HepG2 (cell line): Measurements from ENCODE around the gene EMC9. TPM values are rescaled to one million over a fixed set of nuclear protein-coding genes. Genes with fewer than 3 reads are reported as not detected.
A peak's percentile ranks its signal among the peaks of the same experiment; 100 is the strongest.

Experiments used
- ARHGAP35 ChIP-seq: sonication (generic); formaldehyde crosslinking; IDR thresholded peaks from 2 replicates; pipeline ENCODE4 v1.9.0; 2022; ENCODE audit warnings: mild to moderate bottlenecking, inconsistent platforms, moderate library complexity, missing genetic modification reagents, borderline replicate concordance
- ASH2L ChIP-seq: fragments of 300-600, 200-600 bp; sonication (generic); IDR thresholded peaks from 2 replicates; pipeline ENCODE4 v1.7.0; 2017; ENCODE audit warnings: low read depth, mild to moderate bottlenecking, moderate library complexity, mixed read lengths, low read length; ENCODE audit not compliant: insufficient read length
- CEBPZ ChIP-seq: IDR thresholded peaks from 2 replicates; pipeline ENCODE4 v1.6.1; 2012; ENCODE audit warnings: low read length, improper control_type of control experiment
- DPF2 ChIP-seq: sonication (generic); formaldehyde crosslinking; IDR thresholded peaks from 2 replicates; pipeline ENCODE4 v1.4.0; 2020; ENCODE audit warnings: mild to moderate bottlenecking, low read depth, missing genetic modification reagents, borderline replicate concordance
- HDAC2 ChIP-seq: sonication (generic); formaldehyde crosslinking; IDR thresholded peaks from 2 replicates; pipeline ENCODE4 v1.4.0; 2020; ENCODE audit warnings: missing genetic modification reagents
- HES4 ChIP-seq: sonication (generic); formaldehyde crosslinking; IDR thresholded peaks from 2 replicates; pipeline ENCODE4 v1.9.0; 2021; ENCODE audit warnings: mild to moderate bottlenecking, missing genetic modification reagents, borderline replicate concordance
- HMGXB4 ChIP-seq, 2 experiments: sonication (generic) in 1 of 2; formaldehyde crosslinking in 1 of 2; IDR thresholded peaks; 2 replicates each; pipeline versions ENCODE4 v1.4.0 to v1.6.1; 2018 to 2020; ENCODE audit warnings: missing genetic modification reagents in 2 of 2, borderline replicate concordance in 1 of 2, low read depth in 1 of 2, mild to moderate bottlenecking in 1 of 2, missing biosample characterization in 1 of 2
- HNF4A ChIP-seq: sonication (generic); formaldehyde crosslinking; IDR thresholded peaks from 2 replicates; pipeline ENCODE4 v1.4.0; 2020; ENCODE audit warnings: missing genetic modification reagents
- IKZF1 ChIP-seq: fragments of 450-650 bp; IDR thresholded peaks from 2 replicates; pipeline ENCODE4 v1.7.1; 2016
- MED1 ChIP-seq: sonication (generic); formaldehyde crosslinking; IDR thresholded peaks from 2 replicates; pipeline ENCODE4 v1.4.0; 2020; ENCODE audit warnings: missing genetic modification reagents
- MTA1 ChIP-seq: sonication (generic); formaldehyde crosslinking; IDR thresholded peaks from 2 replicates; pipeline ENCODE4 v1.4.0; 2020; ENCODE audit warnings: missing genetic modification reagents, mild to moderate bottlenecking, borderline replicate concordance
- NFIB ChIP-seq: sonication (generic); formaldehyde crosslinking; IDR thresholded peaks from 2 replicates; pipeline ENCODE4 v1.9.0; 2021; ENCODE audit warnings: missing genetic modification reagents, mild to moderate bottlenecking, borderline replicate concordance
- NONO ChIP-seq, 2 experiments: fragments of 450-650 bp in 1 of 2; sonication (generic) in 1 of 2; formaldehyde crosslinking in 1 of 2; IDR thresholded peaks in 1 of 2; conservative IDR thresholded peaks in 1 of 2; 2 replicates each; pipeline versions ENCODE4 v1.6.1 to v1.8.0; 2017 to 2022; ENCODE audit warnings: mild to moderate bottlenecking in 1 of 2, missing genetic modification reagents in 1 of 2, moderate library complexity in 1 of 2
- ONECUT2 ChIP-seq: sonication (generic); formaldehyde crosslinking; IDR thresholded peaks from 2 replicates; pipeline ENCODE4 v1.4.0; 2020; ENCODE audit warnings: missing genetic modification reagents
- PLRG1 ChIP-seq: fragments of 450-650 bp; conservative IDR thresholded peaks from 2 replicates; pipeline ENCODE4 v1.6.1; 2016
- ZBTB14 ChIP-seq: sonication (generic); formaldehyde crosslinking; IDR thresholded peaks from 2 replicates; pipeline ENCODE4 v1.4.0; 2020; ENCODE audit warnings: missing genetic modification reagents
- ZNF276 ChIP-seq: sonication (generic); formaldehyde crosslinking; IDR thresholded peaks from 2 replicates; pipeline ENCODE4 v1.4.0; 2020; ENCODE audit warnings: mild to moderate bottlenecking, low read depth, missing genetic modification reagents
- ZNF329 ChIP-seq: sonication (generic); formaldehyde crosslinking; IDR thresholded peaks from 2 replicates; pipeline ENCODE4 v1.9.0; 2021; ENCODE audit warnings: low read depth, mild to moderate bottlenecking, missing genetic modification reagents
- ZNF547 ChIP-seq: sonication (generic); formaldehyde crosslinking; IDR thresholded peaks from 2 replicates; pipeline ENCODE4 v1.5.1; 2020; ENCODE audit warnings: mild to moderate bottlenecking, missing genetic modification reagents
- ZNF784 ChIP-seq: sonication (generic); formaldehyde crosslinking; IDR thresholded peaks from 2 replicates; pipeline ENCODE4 v1.5.1; 2020; ENCODE audit warnings: missing genetic modification reagents, mild to moderate bottlenecking, borderline replicate concordance
- polyA plus RNA-seq, 8 experiments: library from polyadenylated mRNA; depleted of rRNA in 3 of 8; stranded (reverse) in 7 of 8; unstranded in 1 of 8; fragments of >200 nt; fragmentation: Illumina TruSeq in 4 of 8; extraction: Trizol in 4 of 8; gene quantifications; 2 replicates each; pipeline versions ENCODE4 v1.2.1 to v1.2.3, GENCODE V29; 2011 to 2016; ENCODE audit warnings: low read depth in 4 of 8, missing spikeins in 1 of 8, mixed read lengths in 1 of 8; ENCODE audit not compliant: insufficient read depth in 1 of 8
- total RNA-seq, 5 experiments: library from RNA; depleted of rRNA; stranded (reverse); fragments of >200 nt; fragmentation: Illumina TruSeq; extraction: Trizol; gene quantifications; 2 replicates each; pipeline ENCODE4 v1.2.3, GENCODE V29; 2016; ENCODE audit warnings: low read depth in 1 of 5

The EMC9 gene
- total and polyA plus RNA-seq, 2 of the 13 experiments (the other 11 are each of a cell fraction or from before 2014, with no cell fraction given), result 60.5 to 78.7 TPM

- TF ChIP-seq MED1 (no peak), ZNF547 (CRISPR knock-in tag) (no peak), NONO (IDR thresholded peaks at IDR 0.05) (0 out of 2 replicates have a peak, but pooled peaks have one; percentile 29), NONO (CRISPR knock-in tag; conservative IDR thresholded peaks at IDR 0.05) (no peak), ZNF784 (CRISPR knock-in tag) (no peak), ZNF276 (CRISPR knock-in tag) (no peak), HDAC2 (CRISPR knock-in tag) (no peak), CEBPZ (no peak), PLRG1 (0 out of 2 replicates have a peak, but pooled peaks have one; percentile 40), DPF2 (no peak), MTA1 (CRISPR knock-in tag) (no peak), ZBTB14 (CRISPR knock-in tag) (no peak), HNF4A (CRISPR knock-in tag) (no peak), ASH2L (no peak), ARHGAP35 (CRISPR knock-in tag) (no peak), ONECUT2 (no peak), HMGXB4 (CRISPR knock-in tag; IDR thresholded peaks at IDR 0.05; ENCODE audit: borderline replicate concordance in 1 of 2, low read depth in 1 of 2) (no peak), ZNF329 (CRISPR knock-in tag) (no peak), HES4 (CRISPR knock-in tag) (no peak), IKZF1 (peak; percentile 62; the same call in 1 of the 2 replicates), NFIB (CRISPR knock-in tag) (no peak)
Measured at GRCh38 chr14:24156840-24157239, 15.4 kb upstream of the EMC9 start (continued).
